T-cell (primary cell): ENCODE measurements around the gene BDKRB1. TPM values are rescaled to one million over a fixed set of nuclear protein-coding genes. Genes with fewer than 3 reads are reported as not detected.

Experiments
- ATAC-seq, 4 experiments: fragments of 200-7000 bp in 3 of 4; fragments of 150-1000 bp in 1 of 4; cut with Tn5 transposase; replicated peaks in 1 of 4; 1 replicate in 3 of 4; 2 replicates in 1 of 4; pipeline ENCODE4 v1.10.0; 2021; ENCODE audit warnings: moderate library complexity in 3 of 4, mild to moderate bottlenecking in 2 of 4, moderate number of reproducible peaks in 1 of 4
- CTCF ChIA-PET, 2 donors: fragments of 300-600 bp; sonication (Branson Sonifier 250); formaldehyde crosslinking; loops; one replicate each; lab custom pipeline; 2022; ENCODE audit warnings: antibody characterized with exemption in 2 of 2; lab: Charles Lee
- POLR2A ChIA-PET, 2 donors: fragments of 300-600 bp; sonication (Branson Sonifier 250); formaldehyde crosslinking; loops; one replicate each; lab custom pipeline; 2022; ENCODE audit warnings: antibody characterized with exemption in 2 of 2; lab: Charles Lee
- DNase-seq, 35 experiments: peaks; one replicate each; pipeline versions ENCODE4 v3.0.0 to v3.0.0-alpha.2; 2013 to 2023
- H3K27ac ChIP-seq: one replicate; pipeline ENCODE4 v1.5.1; 2013; ENCODE audit warnings: low read length
- H3K27me3 ChIP-seq, 2 experiments: replicated peaks in 1 of 2; 1 replicate in 1 of 2; 2 replicates in 1 of 2; pipeline versions ENCODE4 v1.6.1 to v1.7.0; 2013; ENCODE audit warnings: low read length in 1 of 2, mixed read lengths in 1 of 2; ENCODE audit not compliant: control insufficient read depth in 2 of 2, insufficient read depth in 2 of 2; ENCODE audit errors: extremely low read depth in 1 of 2
- H3K36me3 ChIP-seq, 2 donors: 1 replicate in 1 of 2; 2 replicates in 1 of 2; pipeline versions ENCODE4 v1.6.1 to v1.7.0; 2013; ENCODE audit warnings: low read length in 1 of 2; ENCODE audit not compliant: control insufficient read depth in 2 of 2, insufficient read depth in 1 of 2; ENCODE audit errors: extremely low read depth in 1 of 2
- H3K4me1 ChIP-seq, 2 experiments: 1 replicate in 1 of 2; 2 replicates in 1 of 2; pipeline versions ENCODE4 v1.6.1 to v1.7.0; 2013; ENCODE audit warnings: low read length in 2 of 2, mixed read lengths in 1 of 2; ENCODE audit not compliant: insufficient read depth in 2 of 2, control insufficient read depth in 1 of 2; ENCODE audit errors: extremely low read depth in 1 of 2
- H3K4me3 ChIP-seq, 2 donors: 1 replicate in 1 of 2; 2 replicates in 1 of 2; pipeline versions ENCODE4 v1.5.1 to v1.7.0; 2013; ENCODE audit warnings: mild to moderate bottlenecking in 2 of 2, low read length in 1 of 2, moderate library complexity in 1 of 2; ENCODE audit not compliant: control insufficient read depth in 1 of 2; ENCODE audit errors: extremely low read depth in 1 of 2
- H3K9me3 ChIP-seq: 2 replicates; pipeline ENCODE4 v1.7.0; 2013
- H3K27ac Mint-ChIP-seq, 2 donors: one replicate each; pipeline ENCODE4 v1.8.0; 2020 to 2021; ENCODE audit warnings: mild to moderate bottlenecking in 2 of 2, mixed read lengths in 2 of 2
- H3K27me3 Mint-ChIP-seq, 2 donors: one replicate each; pipeline ENCODE4 v1.8.0; 2021 to 2022; ENCODE audit warnings: mixed read lengths in 2 of 2
- H3K36me3 Mint-ChIP-seq: one replicate; pipeline ENCODE4 v1.8.0; 2021; ENCODE audit warnings: mixed read lengths
- H3K4me1 Mint-ChIP-seq, 3 donors: one replicate each; pipeline ENCODE4 v1.8.0; 2020 to 2022; ENCODE audit warnings: mixed read lengths in 3 of 3, mild to moderate bottlenecking in 1 of 3
- H3K4me3 Mint-ChIP-seq, 3 donors: one replicate each; pipeline ENCODE4 v1.8.0; 2020 to 2022; ENCODE audit warnings: mild to moderate bottlenecking in 3 of 3, mixed read lengths in 3 of 3, moderate library complexity in 3 of 3
- H3K9me3 Mint-ChIP-seq, 3 donors: one replicate each; pipeline ENCODE4 v1.8.0; 2020 to 2022; ENCODE audit warnings: mixed read lengths in 3 of 3
- WGBS: methylation state at CpG from one replicate; pipeline ENCODE4 v1.1.5; 2013; ENCODE audit warnings: missing lambda C conversion rate; ENCODE audit not compliant: insufficient coverage; 5-methylcytosine and 5-hydroxymethylcytosine counted together
- total RNA-seq, 35 experiments: library from RNA in 6 of 35; stranded (reverse) in 6 of 35; fragments of 120-200 nt in 1 of 35; gene quantifications; one replicate each; pipeline versions ENCODE4 v1.2.1 to v1.2.4 and lab custom pipeline; 2013 to 2026

The BDKRB1 gene
- total RNA-seq, 5 donors from 2014 or later (not counting 1 experiment from before 2014, with no cell fraction given), result not detected

GRCh38 chr14:96299441-96299840 is 43.4 kb downstream of the BDKRB1 start:
- ATAC-seq, result no peak
- 83% methylated on average over 3 of the region's 3 CpGs for WGBS
- Histone ChIP-seq H3K4me1 (no peaks in the 10 kb centered on the region), H3K27me3 (no peaks in the 10 kb centered on the region), H3K9me3 (no peaks in the 10 kb centered on the region), H3K4me3 (no peak overlapping the region), H3K36me3 (peaks cover 0 to 54% of the 10 kb centered on the region in 2 donors), H3K27ac (no peak overlapping the region)
- no peak overlapping the region for H3K27ac Mint-ChIP-seq
- ChIA-PET CTCF (interaction anchor here in 1 of 2 donors (1.4 kb wide), 1 partner anchor 15 kb away, joined by 4 read pairs; no protein-coding TSS in a partner anchor), POLR2A (no interaction called here)
- H3K27me3 Mint-ChIP-seq, result no peaks in the 10 kb centered on the region
- no peaks in the 10 kb centered on the region for H3K9me3 Mint-ChIP-seq
- DNase-seq, result no peak
- no peak overlapping the region for H3K4me3 Mint-ChIP-seq
- peaks cover 35% of the 10 kb centered on the region for H3K36me3 Mint-ChIP-seq
- H3K4me1 Mint-ChIP-seq, result no peaks in the 10 kb centered on the region

DNA sequence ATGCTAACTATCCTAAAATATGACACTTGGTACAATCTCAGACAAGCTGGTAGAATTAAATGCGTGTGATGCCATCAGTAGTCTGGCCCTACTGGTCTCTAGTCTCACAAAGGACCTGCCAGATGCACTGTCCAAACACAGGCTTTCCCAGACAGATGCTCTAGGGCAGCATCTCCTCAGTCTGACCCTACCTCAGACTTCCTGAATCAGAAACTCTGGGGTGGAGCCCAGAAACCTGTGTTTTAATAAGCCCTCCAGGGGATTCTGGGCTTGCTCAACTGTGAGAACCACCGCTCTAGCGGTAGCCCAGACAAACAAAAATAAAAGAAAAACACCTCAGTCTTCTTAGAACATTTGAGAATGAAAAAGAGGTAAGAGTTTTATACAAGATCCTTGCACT is 48.0 kb downstream of the BDKRB1 start:
- Histone ChIP-seq H3K4me3 (no peak overlapping the region), H3K27me3 (no peaks in the 10 kb centered on the region), H3K36me3 (peaks cover 10 to 80% of the 10 kb centered on the region in 2 donors), H3K27ac (no peak overlapping the region), H3K9me3 (no peaks in the 10 kb centered on the region), H3K4me1 (no peaks in the 10 kb centered on the region)
- POLR2A ChIA-PET, result no interaction called here
- ATAC-seq, result no peak
- 100% methylated on average over 1 of the region's 3 CpGs for WGBS
- no peak for DNase-seq
- peaks cover 53% of the 10 kb centered on the region for H3K36me3 Mint-ChIP-seq
- no peaks in the 10 kb centered on the region for H3K9me3 Mint-ChIP-seq
- no peaks in the 10 kb centered on the region for H3K4me1 Mint-ChIP-seq
- no peaks in the 10 kb centered on the region for H3K27me3 Mint-ChIP-seq
- H3K4me3 Mint-ChIP-seq, result no peak overlapping the region
- H3K27ac Mint-ChIP-seq, result no peak overlapping the region
- CTCF ChIA-PET, result no interaction called here

- no peaks in the 10 kb centered on the region for H3K4me1 ChIP-seq
- H3K4me3 Mint-ChIP-seq, result no peak overlapping the region
- ChIA-PET CTCF (no interaction called here), POLR2A (interaction anchor here in 1 of 2 donors (0.6 kb wide), 1 partner anchor 22 kb away, joined by 3 read pairs; no protein-coding TSS in a partner anchor)
- ATAC-seq (no peak), DNase-seq (no peak)
- no peaks in the 10 kb centered on the region for H3K4me1 Mint-ChIP-seq
- H3K27me3 Mint-ChIP-seq, result no peaks in the 10 kb centered on the region
- peaks cover 10 to 87% of the 10 kb centered on the region in 2 donors for H3K36me3 ChIP-seq
- H3K36me3 Mint-ChIP-seq, result peaks cover 58% of the 10 kb centered on the region
- H3K27ac ChIP-seq, result no peak overlapping the region
- WGBS, result 96% methylated on average over 7 of the region's 9 CpGs
- no peaks in the 10 kb centered on the region for H3K9me3 ChIP-seq
- H3K27me3 ChIP-seq, result no peaks in the 10 kb centered on the region
- no peak overlapping the region for H3K4me3 ChIP-seq
- H3K27ac Mint-ChIP-seq, result no peak overlapping the region
- no peaks in the 10 kb centered on the region for H3K9me3 Mint-ChIP-seq
Observed at GRCh38 chr14:96304956-96305355, 48.9 kb downstream of the BDKRB1 start.

- Mint-ChIP-seq H3K9me3 (no peaks in the 10 kb centered on the region), H3K27me3 (no peaks in the 10 kb centered on the region), H3K36me3 (peaks cover 61% of the 10 kb centered on the region), H3K4me3 (no peak overlapping the region), H3K27ac (no peak overlapping the region), H3K4me1 (no peaks in the 10 kb centered on the region)
- ATAC-seq (no peak), DNase-seq (no peak)
- no peaks in the 10 kb centered on the region for H3K4me1 ChIP-seq
- no peaks in the 10 kb centered on the region for H3K9me3 ChIP-seq
- H3K27ac ChIP-seq, result no peak overlapping the region
- CTCF ChIA-PET, result no interaction called here
- no peaks in the 10 kb centered on the region for H3K27me3 ChIP-seq
- H3K36me3 ChIP-seq, result peaks cover 14 to 75% of the 10 kb centered on the region in 2 donors
- no peak overlapping the region for H3K4me3 ChIP-seq
- WGBS, result 100% methylated on average over 1 of the region's 4 CpGs
- POLR2A ChIA-PET, result no interaction called here
Observed at GRCh38 chr14:96307434-96307833, 51.4 kb downstream of the BDKRB1 start.

DNA sequence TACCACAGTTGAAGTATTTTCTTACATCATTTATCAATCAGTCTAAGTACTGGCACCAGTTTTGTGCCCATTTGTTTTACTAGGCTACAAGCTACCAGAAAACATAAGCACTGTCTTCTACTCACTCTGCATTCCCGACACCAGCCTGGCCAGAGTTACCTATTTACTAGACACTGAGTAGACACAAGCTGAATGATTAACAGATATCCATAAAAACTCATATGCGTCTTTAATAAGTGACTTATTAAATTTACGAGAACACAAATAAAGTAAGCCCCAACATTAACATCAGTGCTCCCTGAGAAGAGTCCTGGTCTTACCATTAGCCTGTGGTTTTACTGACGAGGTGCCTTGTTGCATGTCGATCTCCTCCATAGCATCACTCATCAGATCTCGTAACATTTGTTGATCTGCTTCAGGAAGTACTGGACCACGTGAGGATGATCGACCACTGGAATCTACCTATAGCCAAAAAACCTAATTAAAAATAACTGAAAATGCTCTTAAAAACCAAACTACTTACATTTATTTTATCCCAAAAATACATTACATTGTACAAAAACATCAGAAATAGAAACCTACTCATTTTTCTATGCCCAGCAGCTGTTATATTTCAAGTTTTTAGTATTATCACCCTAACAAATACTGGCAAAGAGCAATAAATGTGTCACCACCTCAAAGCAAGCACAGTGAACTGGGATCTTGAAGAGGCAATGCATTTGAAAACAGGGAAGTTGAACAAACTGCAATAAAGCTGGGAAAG is 53.3 kb downstream of the BDKRB1 start:
- Histone ChIP-seq H3K4me1 (no peaks in the 10 kb centered on the region), H3K9me3 (no peaks in the 10 kb centered on the region), H3K27me3 (no peaks in the 10 kb centered on the region), H3K27ac (no peak overlapping the region), H3K4me3 (no peak overlapping the region), H3K36me3 (peaks cover 14 to 67% of the 10 kb centered on the region in 2 donors)
- H3K4me1 Mint-ChIP-seq, result no peaks in the 10 kb centered on the region
- H3K4me3 Mint-ChIP-seq, result no peak overlapping the region
- CTCF ChIA-PET, result no interaction called here
- H3K27me3 Mint-ChIP-seq, result no peaks in the 10 kb centered on the region
- 92% methylated on average over 6 of the region's 8 CpGs for WGBS
- no peak overlapping the region for H3K27ac Mint-ChIP-seq
- ATAC-seq, result no peak
- no peak for DNase-seq
- POLR2A ChIA-PET, result no interaction called here
- H3K36me3 Mint-ChIP-seq, result peaks cover 64% of the 10 kb centered on the region
- no peaks in the 10 kb centered on the region for H3K9me3 Mint-ChIP-seq

GRCh38 chr14:96309896-96310330 is 53.9 kb downstream of the BDKRB1 start:
- no CpG with 5 or more reads among the region's 5 CpGs for WGBS
- Histone ChIP-seq H3K27me3 (no peaks in the 10 kb centered on the region), H3K4me3 (no peak overlapping the region), H3K27ac (no peak overlapping the region), H3K4me1 (no peaks in the 10 kb centered on the region), H3K9me3 (no peaks in the 10 kb centered on the region), H3K36me3 (peaks cover 13 to 67% of the 10 kb centered on the region in 2 donors)
- ChIA-PET CTCF (no interaction called here), POLR2A (no interaction called here)
- H3K4me1 Mint-ChIP-seq, result no peaks in the 10 kb centered on the region
- H3K4me3 Mint-ChIP-seq, result no peak overlapping the region
- H3K36me3 Mint-ChIP-seq, result peaks cover 63% of the 10 kb centered on the region
- H3K9me3 Mint-ChIP-seq, result no peaks in the 10 kb centered on the region
- ATAC-seq, result no peak
- peak in 1 of 35 experiments; percentile 8 for DNase-seq
- H3K27me3 Mint-ChIP-seq, result no peaks in the 10 kb centered on the region
- no peak overlapping the region for H3K27ac Mint-ChIP-seq
